Hepatocyte (in vitro differentiated cells): ENCODE measurements around the gene PEAK1.

Experiments used
- EZH2 ChIP-seq: fragments of 200-600 bp; sonication (generic); IDR thresholded peaks from 2 replicates; pipeline ENCODE4 v1.6.1; 2016; ENCODE audit warnings: antibody characterized with exemption, mild to moderate bottlenecking, borderline replicate concordance
- TF ChIP-seq, protein P1 (sequence below): fragments of 200-600 bp; sonication (generic); IDR thresholded peaks from 2 replicates; pipeline ENCODE4 v1.5.1; 2016; ENCODE audit warnings: antibody characterized with exemption, mild to moderate bottlenecking; ENCODE audit not compliant: poor library complexity

DNA sequence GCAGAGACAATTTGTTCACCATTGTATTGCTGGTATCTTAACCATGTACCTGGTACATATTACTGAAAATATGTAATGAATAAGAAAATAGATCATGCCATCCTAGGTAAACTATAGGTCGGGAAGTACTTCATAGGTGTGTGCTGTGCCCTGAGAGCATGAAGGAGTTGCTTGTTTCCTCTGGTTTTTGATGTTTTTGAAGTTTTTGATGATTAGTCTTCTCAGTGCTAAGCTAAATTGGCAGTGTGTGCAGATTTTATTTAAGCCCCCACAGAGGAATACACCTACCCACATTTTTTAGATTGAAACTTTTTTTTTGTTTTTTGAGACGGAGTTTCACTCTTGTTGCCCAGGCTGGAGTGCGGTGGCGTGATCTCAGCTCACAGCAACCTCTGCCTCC is 17.4 kb upstream of the PEAK1 start:
- TF ChIP-seq, protein P1, sequence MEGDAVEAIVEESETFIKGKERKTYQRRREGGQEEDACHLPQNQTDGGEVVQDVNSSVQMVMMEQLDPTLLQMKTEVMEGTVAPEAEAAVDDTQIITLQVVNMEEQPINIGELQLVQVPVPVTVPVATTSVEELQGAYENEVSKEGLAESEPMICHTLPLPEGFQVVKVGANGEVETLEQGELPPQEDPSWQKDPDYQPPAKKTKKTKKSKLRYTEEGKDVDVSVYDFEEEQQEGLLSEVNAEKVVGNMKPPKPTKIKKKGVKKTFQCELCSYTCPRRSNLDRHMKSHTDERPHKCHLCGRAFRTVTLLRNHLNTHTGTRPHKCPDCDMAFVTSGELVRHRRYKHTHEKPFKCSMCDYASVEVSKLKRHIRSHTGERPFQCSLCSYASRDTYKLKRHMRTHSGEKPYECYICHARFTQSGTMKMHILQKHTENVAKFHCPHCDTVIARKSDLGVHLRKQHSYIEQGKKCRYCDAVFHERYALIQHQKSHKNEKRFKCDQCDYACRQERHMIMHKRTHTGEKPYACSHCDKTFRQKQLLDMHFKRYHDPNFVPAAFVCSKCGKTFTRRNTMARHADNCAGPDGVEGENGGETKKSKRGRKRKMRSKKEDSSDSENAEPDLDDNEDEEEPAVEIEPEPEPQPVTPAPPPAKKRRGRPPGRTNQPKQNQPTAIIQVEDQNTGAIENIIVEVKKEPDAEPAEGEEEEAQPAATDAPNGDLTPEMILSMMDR = no peak
- TF ChIP-seq EZH2 = no peak
